Measurements from ENCODE around the gene MYL12B. TPM values are rescaled to one million over a fixed set of nuclear protein-coding genes. Genes with fewer than 3 reads are reported as not detected.

The MYL12B gene
- total RNA-seq, 1 experiment from 2014 or later, result 383 TPM

- Histone ChIP-seq H3K4me1 (replicated peaks; ENCODE audit: insufficient read depth) (peaks cover 17% of the 10 kb centered on the region), H3K4me3 (no peak overlapping the region), H2AFZ (no peak overlapping the region), H3K27ac (0 out of 2 replicates have a peak overlapping the region, but pooled peaks have one; percentile 4), H3K36me3 (ENCODE audit: low read depth) (peaks cover 40% of the 10 kb centered on the region), H4K20me1 (ENCODE audit: insufficient read depth) (0 out of 2 replicates have a peak, but pooled peaks cover 4% of the 10 kb centered on the region), H3K9me3 (ENCODE audit: insufficient read depth, low read depth) (no peaks in the 10 kb centered on the region), H3K9me2 (ENCODE audit: insufficient read depth) (no peaks in the 10 kb centered on the region), H3K79me2 (ENCODE audit: low read depth) (peaks cover 7% of the 10 kb centered on the region), H3F3A (ENCODE audit: insufficient read depth, low read depth) (peaks cover 52% of the 10 kb centered on the region), H3K4me2 (no peak overlapping the region), H3K27me3 (ENCODE audit: insufficient read depth, low read depth) (no peaks in the 10 kb centered on the region)
- no peak for DNase-seq
- BruUV-seq (replicated peaks), result no TSS peak
- TF ChIP-seq EZH2 (IDR thresholded peaks at IDR 0.05; ENCODE audit: low read depth) (no peak), CTCF (conservative IDR thresholded peaks at IDR 0.05) (no peak)
- CTCF ChIA-PET, result no interaction called here
- intact Hi-C loops (cut with micrococcal nuclease; ENCODE audit: unreplicated experiment), result loop anchor here (2.0 to 5.0 kb wide), 3 partner anchors 43 to 789 kb away; no protein-coding TSS in a partner anchor
- POLR2A ChIA-PET (ENCODE audit: unreplicated experiment), result interaction anchor here (0.7 kb wide), 2 partner anchors 347 to 584 kb away, joined by 3 to 6 read pairs; no protein-coding TSS in a partner anchor
These were observed 17.6 kb downstream of the MYL12B start for GRCh38 chr18:3279201-3280185.

- CTCF ChIA-PET, result interaction anchor here (0.5 to 1.3 kb wide), 13 partner anchors 103 to 787 kb away, joined by 3 to 31 read pairs (median 9); no protein-coding TSS in a partner anchor
- H3K79me2 ChIP-seq (ENCODE audit: low read depth), result no peaks in the 10 kb centered on the region
- no peaks in the 10 kb centered on the region for H4K20me1 ChIP-seq (ENCODE audit: insufficient read depth)
- peaks cover 24% of the 10 kb centered on the region for H3K4me1 ChIP-seq (replicated peaks; ENCODE audit: insufficient read depth)
- TF ChIP-seq CTCF (conservative IDR thresholded peaks at IDR 0.05) (peak; percentile 85), EZH2 (IDR thresholded peaks at IDR 0.05; ENCODE audit: low read depth) (no peak)
- peak in 1 of 2 experiments; percentile 75 for DNase-seq
- peaks cover 48% of the 10 kb centered on the region for H3F3A ChIP-seq (ENCODE audit: insufficient read depth, low read depth)
- peak overlapping the region; percentile 23; the same call in 1 of the 2 replicates for H3K4me2 ChIP-seq
- no peak overlapping the region for H3K4me3 ChIP-seq
- H3K27ac ChIP-seq, result peak overlapping the region; percentile 23; the same call in 1 of the 2 replicates
- POLR2A ChIA-PET (ENCODE audit: unreplicated experiment), result interaction anchor here (0.5 to 0.9 kb wide), 7 partner anchors 31 to 384 kb away, joined by 3 to 43 read pairs (median 5); no protein-coding TSS in a partner anchor
- H3K36me3 ChIP-seq (ENCODE audit: low read depth), result peaks cover 21% of the 10 kb centered on the region
- BruUV-seq (replicated peaks), result no TSS peak
- H3K27me3 ChIP-seq (ENCODE audit: insufficient read depth, low read depth), result no peaks in the 10 kb centered on the region
- intact Hi-C loops (cut with micrococcal nuclease; ENCODE audit: unreplicated experiment), result loop anchor here (1.0 to 5.0 kb wide), 14 partner anchors 41 to 787 kb away; no protein-coding TSS in a partner anchor
- H3K9me3 ChIP-seq (ENCODE audit: insufficient read depth, low read depth), result peaks cover 4% of the 10 kb centered on the region; the same call in 1 of the 2 replicates
- H3K9me2 ChIP-seq (ENCODE audit: insufficient read depth), result no peaks in the 10 kb centered on the region
- H2AFZ ChIP-seq, result no peak overlapping the region
These were observed 19.8 kb downstream of the MYL12B start for GRCh38 chr18:3281456-3282400.

Data from PC-9 (cell line).